HUDEP-2 (cell line): ENCODE data around the gene PDE4A.
"Not testable (repeated sequence)": the region's sequence is repeated elsewhere in the genome, so short reads cannot be mapped to it uniquely, and the experiment has no call there.

Experiments used
- DNase-seq, 76 experiments: peaks; one replicate each; lab custom pipeline; 2025; ENCODE audit not compliant: unreplicated experiment in 76 of 76; lab: John Stamatoyannopoulos, UW

Gene PDE4A

DNA sequence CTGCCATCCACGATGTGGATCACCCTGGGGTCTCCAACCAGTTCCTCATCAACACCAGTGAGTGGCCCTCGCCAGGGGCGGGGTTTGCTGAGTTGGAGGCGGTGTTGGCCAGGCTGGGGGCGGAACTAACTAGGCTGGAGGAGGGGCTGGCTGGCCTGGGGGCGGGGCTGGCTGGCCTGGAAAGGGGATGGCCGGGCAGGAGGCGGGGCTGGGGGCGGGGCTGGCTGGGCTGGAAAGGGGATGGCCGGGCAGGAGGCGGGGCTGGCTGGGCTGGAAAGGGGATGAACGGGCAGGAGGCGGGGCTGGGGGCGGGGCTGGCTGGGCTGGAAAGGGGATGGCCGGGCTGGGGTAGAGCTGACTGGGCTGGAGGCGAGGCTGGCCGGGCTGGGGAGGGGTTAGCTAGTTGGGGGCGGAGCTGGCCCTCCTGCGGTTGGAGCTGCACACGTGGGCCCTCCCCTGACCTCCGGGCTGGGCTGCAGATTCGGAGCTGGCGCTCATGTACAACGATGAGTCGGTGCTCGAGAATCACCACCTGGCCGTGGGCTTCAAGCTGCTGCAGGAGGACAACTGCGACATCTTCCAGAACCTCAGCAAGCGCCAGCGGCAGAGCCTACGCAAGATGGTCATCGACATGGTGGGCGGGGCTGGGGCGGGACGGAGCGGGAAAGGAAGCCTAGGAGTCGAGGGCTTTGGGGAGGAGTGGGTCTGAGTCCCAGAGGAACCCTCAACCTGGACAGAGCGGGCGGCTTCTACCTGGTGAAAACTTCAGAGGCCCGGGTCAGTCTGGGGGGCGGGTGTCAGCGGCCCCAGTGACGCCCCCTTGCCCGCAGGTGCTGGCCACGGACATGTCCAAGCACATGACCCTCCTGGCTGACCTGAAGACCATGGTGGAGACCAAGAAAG, 41.0 kb downstream of the PDE4A start:
- DNase-seq, result peak in 75 of 76 experiments; percentile 39 to 99 (median 97)

- DNase-seq, result not testable (repeated sequence)
Measured at GRCh38 chr19:10462042-10462441, 41.7 kb downstream of the PDE4A start.

DNA sequence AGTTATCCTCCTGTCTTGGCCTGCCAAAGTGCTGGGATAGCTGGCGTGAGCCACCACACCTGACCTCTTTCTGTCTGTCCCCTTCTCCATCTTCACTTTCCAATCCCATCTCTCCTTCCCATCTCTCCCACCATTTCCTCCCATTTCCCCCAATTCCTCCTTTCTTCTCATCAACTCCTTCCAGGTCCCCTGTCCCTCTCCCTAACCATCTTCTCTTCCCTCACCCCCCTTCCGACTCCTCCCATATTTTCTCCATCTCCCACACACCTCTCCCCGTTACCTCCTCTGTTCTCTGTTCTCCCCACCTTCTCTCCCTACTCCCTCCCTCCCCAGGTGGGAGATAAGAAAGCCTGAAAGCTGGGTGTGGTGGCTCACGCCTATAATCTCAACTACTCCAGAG, 42.2 kb downstream of the PDE4A start:
- no peak for DNase-seq

- no peak for DNase-seq
Measured at GRCh38 chr19:10464456-10464855, 44.1 kb downstream of the PDE4A start.

- DNase-seq, result no peak
Measured at GRCh38 chr19:10467104-10467706, 46.9 kb downstream of the PDE4A start.

- no peak for DNase-seq
Measured at GRCh38 chr19:10468133-10468532, 47.8 kb downstream of the PDE4A start.

DNA sequence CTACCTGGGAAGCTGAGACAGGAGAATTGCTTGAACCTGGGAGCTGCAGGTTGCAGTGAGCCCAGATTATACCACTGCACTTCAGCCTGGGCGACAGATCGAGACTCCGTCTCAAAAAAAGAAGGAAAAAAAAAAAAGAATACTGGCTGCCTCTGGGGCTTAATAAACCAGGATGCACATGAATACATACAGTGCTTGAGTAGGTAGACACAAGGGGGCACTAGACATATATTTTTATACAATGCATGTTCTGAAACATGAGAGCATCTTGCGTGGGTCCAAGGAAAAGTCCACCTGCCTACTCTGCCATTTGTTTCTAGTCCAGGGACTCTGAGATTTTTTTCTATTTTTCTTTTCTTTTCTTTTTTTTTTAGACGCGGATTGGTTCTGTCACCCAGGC, 51.6 kb downstream of the PDE4A start:
- DNase-seq, result peak in 21 of 76 experiments; percentile 19 to 71 (median 37)

DNA sequence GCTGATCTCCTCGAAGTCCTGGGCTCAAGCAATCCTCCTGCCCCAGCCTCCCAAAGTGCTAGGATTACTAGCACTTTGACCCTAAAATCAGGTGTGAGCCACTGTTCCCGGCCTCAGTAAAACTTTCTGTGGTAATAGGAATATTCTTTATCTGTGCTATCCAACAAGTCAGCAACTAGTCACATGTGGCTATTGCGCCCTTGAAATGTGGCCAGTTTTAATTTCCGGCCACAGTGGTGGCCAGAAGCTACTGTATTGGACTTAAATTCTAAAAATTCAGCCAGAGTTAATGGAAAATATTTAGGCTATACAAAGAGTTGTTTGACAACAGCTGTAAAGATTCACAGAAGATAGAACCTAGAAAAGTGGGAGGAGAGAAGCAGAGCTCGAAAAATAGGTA, 52.9 kb downstream of the PDE4A start:
- DNase-seq, result peak in 3 of 76 experiments; percentile 21 to 34 (median 22)

- peak in 39 of 76 experiments; percentile 16 to 69 (median 34) for DNase-seq
Measured at GRCh38 chr19:10474962-10475451, 54.7 kb downstream of the PDE4A start.

DNA sequence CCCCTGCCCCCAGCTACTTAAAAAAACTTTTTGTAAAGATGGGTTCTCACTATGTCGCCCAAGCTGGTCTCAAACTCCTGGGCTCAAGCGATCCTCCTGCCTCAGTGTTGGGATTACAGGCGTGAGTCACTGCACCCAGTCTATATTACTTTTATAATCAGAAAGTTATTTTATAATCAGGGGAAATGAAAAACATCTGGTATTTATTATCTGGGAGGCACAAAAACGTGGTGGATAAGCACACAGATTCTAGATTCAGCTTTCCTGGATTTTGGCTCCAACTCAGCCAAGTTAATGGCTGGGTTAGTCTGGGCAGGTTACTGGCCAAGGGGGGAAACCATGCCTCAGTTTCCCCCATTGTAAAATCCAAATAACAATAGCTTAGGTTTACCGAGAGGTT, 58.1 kb downstream of the PDE4A start:
- DNase-seq, result no peak

GRCh38 chr19:10478903-10479384, 58.6 kb downstream of the PDE4A start:
- DNase-seq, result peak; percentile 56 to 99 (median 95)

- no peak for DNase-seq
Measured at GRCh38 chr19:10486551-10486950, 66.2 kb downstream of the PDE4A start.

GRCh38 chr19:10491472-10492047, 71.2 kb downstream of the PDE4A start:
- no peak for DNase-seq

DNA sequence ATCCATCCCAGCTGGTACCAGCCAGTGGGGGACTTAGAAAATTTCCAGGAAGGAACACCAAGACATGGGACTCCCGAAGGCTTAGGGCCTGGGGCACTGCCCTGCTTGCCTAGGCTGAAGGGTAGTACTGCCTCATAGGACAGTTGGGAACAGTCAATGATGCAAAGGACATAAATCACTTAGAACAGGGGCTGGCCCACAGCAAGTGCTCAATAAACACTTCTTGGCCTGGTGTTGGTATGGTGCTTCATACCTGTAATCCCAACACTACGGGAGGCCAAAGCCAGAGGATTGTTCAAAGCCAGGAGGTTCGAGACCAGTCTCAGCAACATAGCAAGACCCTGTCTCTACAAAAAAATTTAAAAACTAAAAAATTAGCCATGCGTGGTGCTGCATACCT, 77.0 kb downstream of the PDE4A start:
- no peak for DNase-seq

- peak in 5 of 76 experiments; percentile 12 to 25 (median 16) for DNase-seq
Measured at GRCh38 chr19:10499550-10500246, 79.4 kb downstream of the PDE4A start.

DNA sequence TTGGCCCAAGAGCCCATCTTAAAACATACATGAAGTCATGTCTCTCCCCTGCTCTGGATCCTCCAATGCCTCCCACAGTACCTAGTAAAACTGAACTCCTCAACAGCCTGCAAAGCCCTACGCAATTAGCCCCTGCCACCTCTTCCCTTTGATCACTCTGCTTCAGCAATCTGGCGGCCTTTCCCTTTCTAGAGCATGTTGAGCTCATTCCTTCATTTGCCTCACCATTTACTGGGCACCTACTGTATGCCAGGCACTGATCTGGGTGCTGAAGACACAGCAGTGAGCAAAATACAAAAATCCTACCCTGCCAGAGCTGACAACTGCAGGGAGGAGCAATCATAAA, 79.9 kb downstream of the PDE4A start:
- DNase-seq, result no peak

DNA sequence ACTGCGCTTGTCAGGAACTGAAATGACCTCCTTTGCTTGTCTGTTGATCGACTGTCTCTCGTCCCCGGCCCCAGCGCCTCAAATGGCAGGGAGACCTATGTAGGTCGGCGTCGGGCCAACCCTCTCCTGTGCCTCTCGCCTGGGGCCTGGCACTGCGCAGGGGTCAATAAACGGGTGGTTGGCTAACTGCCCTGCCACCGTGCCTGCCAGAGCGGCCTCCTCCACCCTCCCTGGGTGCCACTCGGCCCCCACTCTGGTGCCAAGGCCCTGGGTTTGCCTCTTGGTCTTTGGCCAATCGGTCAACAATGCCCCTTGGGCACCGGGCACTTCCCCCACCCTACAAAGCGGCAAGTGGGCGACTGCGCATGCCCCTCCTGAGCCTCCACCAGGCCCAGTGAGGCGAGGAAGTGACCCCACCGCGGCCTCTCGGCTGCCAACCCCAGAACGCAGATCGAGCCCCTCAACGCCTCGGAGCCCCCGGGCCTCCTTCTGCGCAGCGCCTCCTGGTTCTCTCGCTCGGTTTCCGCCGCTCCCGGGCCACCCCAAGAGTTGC, 81.7 kb downstream of the PDE4A start:
- DNase-seq, result peak in 66 of 76 experiments; percentile 24 to 94 (median 65)

DNA sequence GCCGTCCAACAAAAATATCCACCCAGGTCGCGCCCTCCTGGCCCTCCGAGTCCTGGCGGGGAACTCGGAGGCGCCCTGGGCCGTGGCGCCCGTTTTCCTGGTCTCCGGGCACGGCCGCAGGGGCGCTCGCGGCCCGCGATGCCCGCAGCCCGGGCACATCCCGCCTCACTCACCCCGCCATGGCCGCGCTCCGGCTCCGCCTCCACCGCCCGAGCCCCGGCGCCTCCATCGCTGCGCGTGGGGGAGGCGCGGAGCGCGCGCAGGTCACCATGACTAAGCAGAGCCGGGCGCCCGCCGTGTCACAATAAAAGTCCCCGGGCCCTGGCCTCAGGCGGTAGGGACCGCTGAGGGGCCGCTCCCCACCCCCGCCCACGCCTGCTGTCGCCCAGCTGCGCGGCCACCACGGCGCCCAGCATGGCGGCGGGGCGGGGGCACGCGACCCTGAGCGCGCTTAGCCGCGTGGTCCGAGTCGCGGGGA, 82.2 kb downstream of the PDE4A start:
- DNase-seq, result peak in 74 of 76 experiments; percentile 73 to 99 (median 96)

DNA sequence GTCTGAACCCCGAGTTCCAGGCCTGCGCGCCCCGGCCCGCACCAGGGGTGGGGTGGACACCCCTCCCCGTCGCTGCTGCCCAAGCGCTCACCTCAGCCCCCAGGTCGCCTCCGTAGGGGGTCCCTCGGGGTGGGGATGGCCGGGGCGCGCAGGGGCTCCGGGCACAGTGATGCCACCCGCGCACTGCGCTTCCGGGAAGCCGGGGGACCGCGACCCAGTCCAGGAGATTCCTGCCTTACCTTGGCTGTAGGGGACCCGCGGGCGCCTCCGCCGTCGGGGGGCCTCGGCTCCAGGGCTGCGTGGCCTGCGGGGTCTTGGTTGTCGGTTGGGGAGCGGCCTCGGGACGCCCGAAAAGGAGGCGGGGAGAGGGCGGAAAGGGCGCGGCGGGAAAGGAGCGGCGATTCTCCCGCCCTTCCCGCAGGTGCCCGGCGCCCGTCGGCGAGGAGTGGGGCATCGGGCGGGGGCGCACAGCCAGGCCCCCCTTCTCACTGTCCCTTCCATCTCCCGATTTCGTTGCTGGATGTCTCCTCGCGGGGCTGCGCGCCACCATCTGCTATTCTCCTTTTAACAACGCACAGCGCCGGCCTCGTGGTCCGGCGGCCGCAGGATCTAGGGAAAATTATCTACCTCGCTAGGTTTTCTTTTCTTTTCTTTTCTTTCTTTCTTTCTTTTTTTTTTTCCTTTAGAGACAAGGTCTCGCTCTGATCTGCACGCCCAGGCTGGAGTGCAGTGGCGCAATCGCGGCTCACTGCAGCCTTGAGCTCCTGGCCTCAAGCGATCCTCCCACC, 82.9 kb downstream of the PDE4A start, which contains the start of gene KEAP1:
KEAP1 (minus strand) TSS at position 355 of the 788 bp plus-strand sequence. CDS start 3,323 bp downstream, outside the sequence.
- DNase-seq, result peak in 62 of 76 experiments; percentile 27 to 97 (median 58)
